ENCODE data around the gene ICAM5. TPM values are rescaled to one million over a fixed set of nuclear protein-coding genes. Genes with fewer than 3 reads are reported as not detected.
"Not testable (repeated sequence)": the region's sequence is repeated elsewhere in the genome, so short reads cannot be mapped to it uniquely, and the experiment has no call there.

The ICAM5 gene
- polyA plus RNA-seq, 1 donor from 2014 or later, result 4.1 TPM

DNA sequence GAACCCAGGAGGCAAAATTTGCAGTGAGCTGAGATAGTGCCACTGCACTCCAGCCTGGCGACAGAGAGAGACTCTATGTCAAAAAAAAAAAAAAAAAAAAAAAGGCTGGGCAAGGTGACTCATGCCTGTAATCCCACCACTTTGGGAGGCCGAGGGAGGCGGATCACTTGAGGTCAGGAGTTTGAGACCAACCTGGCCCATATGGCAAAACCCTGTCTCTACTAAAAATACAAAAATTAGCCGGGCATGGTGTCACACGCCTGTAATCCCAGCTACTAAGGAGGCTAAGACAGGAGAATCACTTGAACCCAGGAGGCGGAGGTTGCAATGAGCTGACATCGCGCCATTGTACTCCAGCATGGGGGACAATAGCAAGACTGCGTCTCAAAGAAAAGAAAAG is 47.0 kb downstream of the ICAM5 start:
- H3F3A ChIP-seq (ENCODE audit: insufficient read depth, low read length, poor library complexity, severe bottlenecking); H4K20me1 ChIP-seq (ENCODE audit: insufficient read depth); H2AFZ ChIP-seq (ENCODE audit: low read depth, low read length); H3K4me2 ChIP-seq (ENCODE audit: low read length); H3K36me3 ChIP-seq (ENCODE audit: insufficient read depth, low read length); H3K4me3 ChIP-seq (ENCODE audit: low read length); H3K27me3 ChIP-seq (ENCODE audit: insufficient read depth, low read depth, low read length); H3K9me2 ChIP-seq (ENCODE audit: insufficient read depth, low read length); H3K9ac ChIP-seq (ENCODE audit: low read length); H3K9me3 ChIP-seq (ENCODE audit: low read length); H3K27ac ChIP-seq (ENCODE audit: low read length); H3K79me2 ChIP-seq (replicated peaks; ENCODE audit: insufficient read depth, low read length): not testable (repeated sequence)

DNA sequence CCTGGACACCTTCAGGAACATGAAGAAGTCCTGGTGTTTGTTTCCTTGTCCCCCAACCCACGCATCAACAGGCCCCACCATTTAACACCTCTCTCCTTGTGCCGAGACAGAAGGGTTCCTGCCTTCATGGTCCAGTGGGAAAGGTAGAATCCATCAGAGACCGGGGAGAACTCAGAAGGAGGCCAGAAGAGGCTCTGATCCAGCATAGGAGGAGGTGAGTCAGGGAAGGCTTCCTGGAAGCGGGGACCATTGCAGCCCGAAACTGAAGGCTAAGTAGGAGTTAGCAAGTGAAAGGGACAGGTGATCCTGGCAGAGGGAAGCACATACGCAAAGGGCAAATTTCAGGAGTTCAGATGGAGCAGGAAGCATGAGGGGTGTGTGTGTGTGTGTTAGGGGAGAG is 49.2 kb downstream of the ICAM5 start:
- Histone ChIP-seq H3K79me2 (replicated peaks; ENCODE audit: insufficient read depth, low read length) (no peaks in the 10 kb centered on the region), H3K9me3 (ENCODE audit: low read length) (no peaks in the 10 kb centered on the region), H3K36me3 (ENCODE audit: insufficient read depth, low read length) (no peaks in the 10 kb centered on the region), H3K9ac (ENCODE audit: low read length) (no peak overlapping the region), H3K4me3 (ENCODE audit: low read length) (no peak overlapping the region), H3K9me2 (ENCODE audit: insufficient read depth, low read length) (no peaks in the 10 kb centered on the region), H2AFZ (ENCODE audit: low read depth, low read length) (no peak overlapping the region), H3K27ac (ENCODE audit: low read length) (no peak overlapping the region), H3K4me2 (ENCODE audit: low read length) (no peak overlapping the region), H3F3A (ENCODE audit: insufficient read depth, low read length, poor library complexity, severe bottlenecking) (no peaks in the 10 kb centered on the region), H3K27me3 (ENCODE audit: insufficient read depth, low read depth, low read length) (no peaks in the 10 kb centered on the region), H4K20me1 (ENCODE audit: insufficient read depth) (no peaks in the 10 kb centered on the region)
- TF ChIP-seq, protein P1, sequence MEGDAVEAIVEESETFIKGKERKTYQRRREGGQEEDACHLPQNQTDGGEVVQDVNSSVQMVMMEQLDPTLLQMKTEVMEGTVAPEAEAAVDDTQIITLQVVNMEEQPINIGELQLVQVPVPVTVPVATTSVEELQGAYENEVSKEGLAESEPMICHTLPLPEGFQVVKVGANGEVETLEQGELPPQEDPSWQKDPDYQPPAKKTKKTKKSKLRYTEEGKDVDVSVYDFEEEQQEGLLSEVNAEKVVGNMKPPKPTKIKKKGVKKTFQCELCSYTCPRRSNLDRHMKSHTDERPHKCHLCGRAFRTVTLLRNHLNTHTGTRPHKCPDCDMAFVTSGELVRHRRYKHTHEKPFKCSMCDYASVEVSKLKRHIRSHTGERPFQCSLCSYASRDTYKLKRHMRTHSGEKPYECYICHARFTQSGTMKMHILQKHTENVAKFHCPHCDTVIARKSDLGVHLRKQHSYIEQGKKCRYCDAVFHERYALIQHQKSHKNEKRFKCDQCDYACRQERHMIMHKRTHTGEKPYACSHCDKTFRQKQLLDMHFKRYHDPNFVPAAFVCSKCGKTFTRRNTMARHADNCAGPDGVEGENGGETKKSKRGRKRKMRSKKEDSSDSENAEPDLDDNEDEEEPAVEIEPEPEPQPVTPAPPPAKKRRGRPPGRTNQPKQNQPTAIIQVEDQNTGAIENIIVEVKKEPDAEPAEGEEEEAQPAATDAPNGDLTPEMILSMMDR (IDR thresholded peaks at IDR 0.05; ENCODE audit: poor library complexity, severe bottlenecking), result no peak
- TF ChIP-seq EP300 (conservative IDR thresholded peaks at IDR 0.05; ENCODE audit: poor library complexity, severe bottlenecking) (no peak), POLR2AphosphoS5 (IDR thresholded peaks at IDR 0.05) (no peak), EZH2 (IDR thresholded peaks at IDR 0.05; ENCODE audit: borderline replicate concordance, insufficient read depth, low read length, poor library complexity, severe bottlenecking) (no peak), RAD21 (conservative IDR thresholded peaks at IDR 0.05) (no peak), SMC3 (conservative IDR thresholded peaks at IDR 0.05; ENCODE audit: poor library complexity) (no peak), TAF1 (IDR thresholded peaks at IDR 0.05; ENCODE audit: low read depth) (no peak), MXI1 (conservative IDR thresholded peaks at IDR 0.05; ENCODE audit: poor library complexity, severe bottlenecking) (no peak)
- TF ChIP-seq, protein P2, sequence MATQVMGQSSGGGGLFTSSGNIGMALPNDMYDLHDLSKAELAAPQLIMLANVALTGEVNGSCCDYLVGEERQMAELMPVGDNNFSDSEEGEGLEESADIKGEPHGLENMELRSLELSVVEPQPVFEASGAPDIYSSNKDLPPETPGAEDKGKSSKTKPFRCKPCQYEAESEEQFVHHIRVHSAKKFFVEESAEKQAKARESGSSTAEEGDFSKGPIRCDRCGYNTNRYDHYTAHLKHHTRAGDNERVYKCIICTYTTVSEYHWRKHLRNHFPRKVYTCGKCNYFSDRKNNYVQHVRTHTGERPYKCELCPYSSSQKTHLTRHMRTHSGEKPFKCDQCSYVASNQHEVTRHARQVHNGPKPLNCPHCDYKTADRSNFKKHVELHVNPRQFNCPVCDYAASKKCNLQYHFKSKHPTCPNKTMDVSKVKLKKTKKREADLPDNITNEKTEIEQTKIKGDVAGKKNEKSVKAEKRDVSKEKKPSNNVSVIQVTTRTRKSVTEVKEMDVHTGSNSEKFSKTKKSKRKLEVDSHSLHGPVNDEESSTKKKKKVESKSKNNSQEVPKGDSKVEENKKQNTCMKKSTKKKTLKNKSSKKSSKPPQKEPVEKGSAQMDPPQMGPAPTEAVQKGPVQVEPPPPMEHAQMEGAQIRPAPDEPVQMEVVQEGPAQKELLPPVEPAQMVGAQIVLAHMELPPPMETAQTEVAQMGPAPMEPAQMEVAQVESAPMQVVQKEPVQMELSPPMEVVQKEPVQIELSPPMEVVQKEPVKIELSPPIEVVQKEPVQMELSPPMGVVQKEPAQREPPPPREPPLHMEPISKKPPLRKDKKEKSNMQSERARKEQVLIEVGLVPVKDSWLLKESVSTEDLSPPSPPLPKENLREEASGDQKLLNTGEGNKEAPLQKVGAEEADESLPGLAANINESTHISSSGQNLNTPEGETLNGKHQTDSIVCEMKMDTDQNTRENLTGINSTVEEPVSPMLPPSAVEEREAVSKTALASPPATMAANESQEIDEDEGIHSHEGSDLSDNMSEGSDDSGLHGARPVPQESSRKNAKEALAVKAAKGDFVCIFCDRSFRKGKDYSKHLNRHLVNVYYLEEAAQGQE (IDR thresholded peaks at IDR 0.05; ENCODE audit: borderline replicate concordance), result no peak

DNA sequence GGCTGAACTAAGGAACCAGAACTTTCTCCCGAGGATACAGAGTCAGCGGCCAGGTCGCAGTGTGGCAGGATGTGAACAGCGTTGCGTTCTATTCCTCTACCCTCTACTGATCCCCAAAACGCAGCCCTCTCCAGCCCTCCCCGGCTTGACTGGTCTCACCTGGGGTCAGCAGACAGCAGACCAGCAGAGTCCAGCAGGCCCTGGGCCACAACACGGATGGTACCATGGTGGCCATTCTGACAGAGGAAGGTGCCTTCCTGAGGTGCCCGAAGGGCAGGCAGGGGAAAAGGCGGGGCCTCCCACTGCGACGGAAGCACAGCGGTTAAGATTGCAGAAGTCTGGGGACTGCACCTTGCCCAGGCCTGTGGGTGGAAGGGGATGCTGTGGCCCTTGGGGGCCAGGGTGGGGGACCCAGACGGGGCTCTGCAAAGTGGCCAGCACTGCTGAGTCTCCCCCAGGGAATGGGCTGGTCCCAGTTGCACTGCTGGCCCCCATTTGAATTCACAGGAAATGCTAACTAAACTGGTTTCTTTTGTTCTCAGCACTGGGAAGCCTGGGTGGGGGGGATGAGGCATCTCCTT is 49.7 kb downstream of the ICAM5 start, which contains the start of gene ICAM3:
ICAM3 (minus strand) TSS at position 245 of the 581 bp plus-strand sequence; CDS start at position 235, 10 bp downstream.
- no peak within 1 kb of the TSS for H2AFZ ChIP-seq (ENCODE audit: low read depth, low read length)
- no peaks in the 10 kb centered on the region for H3K9me2 ChIP-seq (ENCODE audit: insufficient read depth, low read length)
- H4K20me1 ChIP-seq (ENCODE audit: insufficient read depth), result no peaks in the 10 kb centered on the region
- H3K36me3 ChIP-seq (ENCODE audit: insufficient read depth, low read length), result no peaks in the 10 kb centered on the region
- TF ChIP-seq SMC3 (conservative IDR thresholded peaks at IDR 0.05; ENCODE audit: poor library complexity) (no peak), EZH2 (IDR thresholded peaks at IDR 0.05; ENCODE audit: borderline replicate concordance, insufficient read depth, low read length, poor library complexity, severe bottlenecking) (no peak), TAF1 (IDR thresholded peaks at IDR 0.05; ENCODE audit: low read depth) (no peak), RAD21 (conservative IDR thresholded peaks at IDR 0.05) (no peak), MXI1 (conservative IDR thresholded peaks at IDR 0.05; ENCODE audit: poor library complexity, severe bottlenecking) (no peak), POLR2AphosphoS5 (IDR thresholded peaks at IDR 0.05) (no peak), EP300 (conservative IDR thresholded peaks at IDR 0.05; ENCODE audit: poor library complexity, severe bottlenecking) (no peak)
- TF ChIP-seq, protein P1 (IDR thresholded peaks at IDR 0.05; ENCODE audit: poor library complexity, severe bottlenecking), result no peak
- TF ChIP-seq, protein P2 (IDR thresholded peaks at IDR 0.05; ENCODE audit: borderline replicate concordance), result no peak
- no peak within 1 kb of the TSS for H3K4me2 ChIP-seq (ENCODE audit: low read length)
- H3K27me3 ChIP-seq (ENCODE audit: insufficient read depth, low read depth, low read length), result no peaks in the 10 kb centered on the region
- H3K27ac ChIP-seq (ENCODE audit: low read length), result no peak within 1 kb of the TSS
- H3K9me3 ChIP-seq (ENCODE audit: low read length), result no peaks in the 10 kb centered on the region
- no peak within 1 kb of the TSS for H3K4me3 ChIP-seq (ENCODE audit: low read length)
- no peaks in the 10 kb centered on the region for H3F3A ChIP-seq (ENCODE audit: insufficient read depth, low read length, poor library complexity, severe bottlenecking)
- no peaks in the 10 kb centered on the region for H3K79me2 ChIP-seq (replicated peaks; ENCODE audit: insufficient read depth, low read length)
- H3K9ac ChIP-seq (ENCODE audit: low read length), result no peak within 1 kb of the TSS
